GM12872 (cell line): Measurements from ENCODE around the gene CCDC6.

Experiments used
- CTCF ChIP-seq: IDR thresholded peaks from 3 replicates; pipeline ENCODE4 v1.5.1; 2011; ENCODE audit warnings: low read depth, mild to moderate bottlenecking, low read length, moderate library complexity; ENCODE audit not compliant: insufficient read depth

Gene CCDC6

GRCh38 chr10:59887006-59887405 lies 19.4 kb downstream of the CCDC6 start:
- TF ChIP-seq CTCF, result no peak

- TF ChIP-seq CTCF, result no peak
Measured at GRCh38 chr10:59885430-59886134, 20.8 kb downstream of the CCDC6 start.

- no peak for TF ChIP-seq CTCF
Measured at GRCh38 chr10:59881640-59882039, 24.7 kb downstream of the CCDC6 start.

GRCh38 chr10:59880971-59881510 lies 25.3 kb downstream of the CCDC6 start:
- TF ChIP-seq CTCF, result no peak

- peak; percentile 48; the same call in 2 of the 3 replicates for TF ChIP-seq CTCF
Measured at GRCh38 chr10:59880019-59880717, 26.2 kb downstream of the CCDC6 start.

GRCh38 chr10:59879363-59879913 lies 26.9 kb downstream of the CCDC6 start:
- TF ChIP-seq CTCF, result no peak

- no peak for TF ChIP-seq CTCF
Measured at GRCh38 chr10:59878915-59879314, 27.4 kb downstream of the CCDC6 start.
